PFSK-1 (cell line): Measurements from ENCODE around the gene WDR7.

Experiments used
- FOXP2 ChIP-seq: optimal IDR thresholded peaks from 2 replicates; pipeline ENCODE3; 2011; ENCODE audit warnings: borderline replicate concordance, control low read depth, inconsistent platforms; ENCODE audit not compliant: insufficient read depth; ENCODE audit errors: extremely low read length, extremely low read depth
- POLR2AphosphoS5 ChIP-seq: IDR thresholded peaks from 2 replicates; pipeline ENCODE4 v1.6.1; 2012; ENCODE audit warnings: low read depth, mild to moderate bottlenecking, control low read depth, low read length, moderate library complexity
- REST ChIP-seq, 2 experiments: IDR thresholded peaks; 2 replicates each; pipeline versions ENCODE4 v1.6.1 to v1.8.0; 2011 to 2012; ENCODE audit warnings: low read depth in 2 of 2, low read length in 2 of 2, control low read depth in 1 of 2, inconsistent platforms in 1 of 2, mild to moderate bottlenecking in 1 of 2, moderate library complexity in 1 of 2; ENCODE audit not compliant: insufficient read depth in 1 of 2
- SIN3A ChIP-seq: IDR thresholded peaks from 2 replicates; pipeline ENCODE4 v1.6.1; 2012; ENCODE audit warnings: mild to moderate bottlenecking, low read length, moderate library complexity, borderline replicate concordance; ENCODE audit not compliant: insufficient read depth
- TAF1 ChIP-seq: IDR thresholded peaks from 2 replicates; pipeline ENCODE4 v1.6.1; 2012; ENCODE audit warnings: low read length, control low read depth, borderline replicate concordance; ENCODE audit not compliant: insufficient read depth

The WDR7 gene

GRCh38 chr18:57015451-57015850, 364.3 kb downstream of the WDR7 start:
- TF ChIP-seq TAF1 (no peak), REST (IDR thresholded peaks at IDR 0.05; ENCODE audit: insufficient read depth in 1 of 2, low read depth in 2 of 2, low read length in 2 of 2) (no peak), POLR2AphosphoS5 (no peak), FOXP2 (no peak), SIN3A (no peak)

GRCh38 chr18:57018845-57019244, 367.7 kb downstream of the WDR7 start:
- no peak for TF ChIP-seq SIN3A
- TF ChIP-seq TAF1 = no peak
- no peak for TF ChIP-seq FOXP2
- TF ChIP-seq POLR2AphosphoS5 = no peak

- no peak for TF ChIP-seq REST (IDR thresholded peaks at IDR 0.05; ENCODE audit: insufficient read depth in 1 of 2, low read depth in 2 of 2, low read length in 2 of 2)
- no peak for TF ChIP-seq TAF1
- TF ChIP-seq SIN3A = no peak
Measured at GRCh38 chr18:57022716-57023115, 371.6 kb downstream of the WDR7 start.

GRCh38 chr18:57023275-57023882, 372.2 kb downstream of the WDR7 start:
- TF ChIP-seq POLR2AphosphoS5 = no peak
- TF ChIP-seq REST (IDR thresholded peaks at IDR 0.05; ENCODE audit: insufficient read depth in 1 of 2, low read depth in 2 of 2, low read length in 2 of 2) = no peak
- TF ChIP-seq TAF1 = no peak
- no peak for TF ChIP-seq SIN3A
- no peak for TF ChIP-seq FOXP2

- TF ChIP-seq REST (IDR thresholded peaks at IDR 0.05; ENCODE audit: insufficient read depth in 1 of 2, low read depth in 2 of 2, low read length in 2 of 2) = no peak
- TF ChIP-seq TAF1 = no peak
- no peak for TF ChIP-seq SIN3A
- TF ChIP-seq POLR2AphosphoS5 = no peak
- TF ChIP-seq FOXP2 = no peak
Measured at GRCh38 chr18:57025540-57025939, 374.4 kb downstream of the WDR7 start.

GRCh38 chr18:57026316-57026715, 375.2 kb downstream of the WDR7 start:
- TF ChIP-seq FOXP2 (no peak), TAF1 (no peak), POLR2AphosphoS5 (no peak), REST (IDR thresholded peaks at IDR 0.05; ENCODE audit: insufficient read depth in 1 of 2, low read depth in 2 of 2, low read length in 2 of 2) (no peak), SIN3A (no peak)
